ACHN (cell line): ENCODE data around the gene COL4A3.
A peak's percentile ranks its signal among the peaks of the same experiment; 100 is the strongest.
"Not testable (repeated sequence)": the region's sequence is repeated elsewhere in the genome, so short reads cannot be mapped to it uniquely, and the experiment has no call there.

ENCODE experiments used
- DNase-seq: peaks from one replicate; pipeline ENCODE4 v3.0.0-alpha.2; 2015
- in situ Hi-C: cut with HindIII; loops from 2 replicates; pipeline ENCODE4 v1.10.0; 2017; ENCODE audit warnings: low sequenced_read_pairs, low pct_ligation_motif_present, low pct_unique_long_range_greater_than_20kb

COL4A3 gene

GRCh38 chr2:227153307-227153706, 11.1 kb upstream of the COL4A3 start:
- DNase-seq = peak; percentile 2
- in situ Hi-C loops = no loop called here

- in situ Hi-C loops = no loop called here
- no peak for DNase-seq
These were observed 10.5 kb upstream of the COL4A3 start for GRCh38 chr2:227153758-227154486.

- DNase-seq = peak; percentile 67
These were observed 9.2 kb upstream of the COL4A3 start for GRCh38 chr2:227154986-227155774.

GRCh38 chr2:227160164-227160563, 4.3 kb upstream of the COL4A3 start:
- DNase-seq = no peak
- in situ Hi-C loops = no loop called here

More at GRCh38 chr2:227154986-227155774, 9.2 kb upstream of the COL4A3 start:
- in situ Hi-C loops = no loop called here

DNA sequence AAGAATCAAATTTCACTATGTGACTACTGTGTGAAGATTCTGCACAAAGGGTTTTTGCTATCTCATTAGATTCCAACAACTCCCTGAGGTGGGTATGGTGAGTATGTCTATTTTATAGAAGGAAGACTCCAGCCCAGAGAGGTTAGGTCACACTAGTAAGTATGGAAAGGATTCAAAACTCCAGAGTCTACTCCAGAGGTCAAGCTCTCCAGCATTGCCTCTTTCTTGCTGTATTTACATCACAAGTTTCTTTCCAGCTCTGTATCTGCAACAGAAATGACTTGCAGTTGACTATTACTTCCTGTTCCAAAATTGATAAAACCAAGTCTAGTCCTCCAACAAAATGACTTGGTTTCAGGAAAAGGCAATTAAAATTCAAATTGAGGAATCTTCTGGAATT, 2.5 kb upstream of the COL4A3 start:
- in situ Hi-C loops = no loop called here

DNA sequence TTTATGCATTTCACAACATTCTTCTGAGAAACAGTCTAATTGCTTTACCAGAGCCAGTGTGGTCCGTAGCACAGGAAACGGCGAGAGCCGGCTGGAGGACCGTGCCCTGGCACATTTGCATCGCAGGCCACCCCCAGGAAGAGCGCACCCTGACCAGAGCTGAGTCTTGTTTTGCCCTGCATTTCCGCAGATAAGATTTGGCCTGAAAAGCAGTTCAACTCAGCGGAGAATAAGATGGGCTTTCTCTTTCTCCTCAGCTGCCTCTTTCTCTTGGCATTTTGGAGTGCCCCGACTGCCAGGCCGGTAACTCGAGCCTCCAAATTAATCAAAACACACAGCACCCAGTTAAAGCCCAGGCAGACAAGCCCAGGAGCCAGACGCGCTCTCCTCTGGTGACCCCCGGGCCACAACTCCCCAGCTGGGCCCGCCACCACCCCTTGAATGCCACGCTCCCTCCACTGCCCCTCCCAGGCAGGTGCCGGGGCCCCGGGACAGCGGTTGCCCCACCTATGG, 883 bp upstream of the COL4A3 start:
- in situ Hi-C loops = no loop called here
- peak; percentile 39 for DNase-seq

More for the DNA sequence above, 2.5 kb upstream of the COL4A3 start:
- DNase-seq = no peak

DNA sequence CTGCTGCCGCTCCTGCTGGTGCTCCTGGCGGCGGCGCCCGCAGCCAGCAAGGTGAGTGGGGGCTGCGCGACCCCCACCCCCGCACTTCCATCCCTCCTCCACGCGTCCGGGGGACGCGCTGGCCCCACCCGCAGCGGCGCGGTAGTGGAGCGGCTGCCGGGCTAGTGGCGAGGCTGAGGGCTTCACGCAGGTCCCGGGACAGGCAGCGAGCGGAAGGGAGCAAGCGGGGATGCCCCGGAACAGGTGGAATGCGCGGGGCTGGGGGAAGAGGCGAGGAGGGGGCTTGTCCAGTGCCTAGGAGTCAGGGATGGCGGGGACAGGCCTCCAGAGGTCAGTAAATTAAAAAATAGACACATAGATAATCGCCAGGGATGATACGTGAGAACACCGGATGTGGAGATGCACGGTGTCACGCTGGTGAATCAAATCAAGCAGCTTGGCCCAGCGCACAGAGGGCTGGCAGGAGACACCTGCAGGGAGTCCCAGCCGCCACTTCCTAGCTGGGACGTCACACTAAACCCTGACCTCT, 403 bp downstream of the COL4A3 start:
- DNase-seq = peak; percentile 37
- in situ Hi-C loops = no loop called here

DNA sequence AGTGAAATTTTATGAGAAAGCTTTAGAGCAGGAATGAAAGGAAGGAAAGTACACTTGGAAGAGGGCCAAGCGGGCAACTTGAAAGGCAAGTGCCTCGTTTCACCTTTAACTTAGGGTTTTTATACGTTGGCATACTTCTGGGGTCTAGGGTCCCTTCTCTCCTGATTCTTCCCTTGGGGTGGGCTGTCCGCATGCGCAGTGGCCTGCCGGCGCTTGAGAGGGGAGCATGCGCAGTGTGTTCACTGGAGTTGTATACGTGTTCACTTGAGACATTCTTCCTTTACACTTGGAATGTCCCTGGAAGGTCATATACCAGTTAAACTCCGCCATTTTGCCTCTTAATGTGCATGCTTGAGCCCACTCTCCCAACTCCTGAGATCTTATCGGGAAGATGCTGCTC, 7.4 kb downstream of the COL4A3 start:
- in situ Hi-C loops, DNase-seq: not testable (repeated sequence)

- in situ Hi-C loops = no loop called here
- no peak for DNase-seq
These were observed 13.3 kb downstream of the COL4A3 start for GRCh38 chr2:227177592-227178336.

DNA sequence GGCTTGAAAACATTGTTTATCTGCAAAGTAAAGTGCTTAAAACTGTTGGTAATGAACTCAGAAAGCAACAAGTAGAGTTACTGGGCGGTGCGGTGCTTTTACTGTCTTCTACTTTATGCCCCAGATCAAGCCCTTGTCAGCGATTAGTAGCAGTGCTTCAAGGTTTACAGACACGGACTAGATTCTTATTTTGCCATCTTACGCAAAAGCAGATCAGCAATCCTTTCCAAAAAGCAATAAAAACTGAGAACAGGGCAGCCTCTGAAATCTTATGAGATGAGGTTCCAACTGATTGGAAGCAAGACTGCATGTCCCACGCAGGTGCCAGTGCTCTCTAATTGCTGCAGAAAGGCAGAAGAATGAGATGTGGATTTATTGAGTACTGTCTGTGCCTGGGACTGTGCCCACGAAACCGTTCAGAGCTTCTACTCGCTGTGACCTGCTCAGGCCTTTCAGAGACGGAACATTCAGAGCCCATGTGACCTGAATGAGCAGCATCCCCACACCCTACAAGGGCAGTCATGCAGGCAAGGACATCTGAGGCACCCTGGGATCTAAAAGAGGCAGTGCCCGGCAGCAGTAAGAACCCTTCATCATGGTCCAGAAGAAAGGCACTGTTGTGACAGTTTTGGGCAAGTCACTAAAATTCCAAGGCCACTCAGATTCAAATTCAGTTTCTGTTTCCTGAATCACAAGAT, 15.7 kb downstream of the COL4A3 start:
- in situ Hi-C loops = no loop called here
- DNase-seq = peak; percentile 24

DNA sequence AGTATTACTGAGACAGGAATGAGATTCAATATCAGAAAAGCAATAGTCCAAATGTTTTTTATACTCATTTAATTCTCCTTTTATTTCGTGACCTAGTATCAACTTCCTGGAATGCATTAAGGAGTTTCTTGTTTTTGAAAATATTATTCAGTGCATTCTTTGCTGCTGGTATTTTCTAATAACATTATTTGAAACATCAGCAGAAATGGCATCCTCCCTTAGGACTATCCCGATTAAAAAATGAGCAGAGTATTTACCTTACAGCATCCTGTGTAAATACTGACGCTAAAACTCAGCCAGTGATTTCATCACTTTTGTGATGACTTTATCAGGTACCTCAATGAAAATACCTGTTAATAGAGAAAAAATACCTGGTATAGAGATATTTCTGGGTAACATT, 16.3 kb downstream of the COL4A3 start:
- DNase-seq = no peak
- in situ Hi-C loops = no loop called here

DNA sequence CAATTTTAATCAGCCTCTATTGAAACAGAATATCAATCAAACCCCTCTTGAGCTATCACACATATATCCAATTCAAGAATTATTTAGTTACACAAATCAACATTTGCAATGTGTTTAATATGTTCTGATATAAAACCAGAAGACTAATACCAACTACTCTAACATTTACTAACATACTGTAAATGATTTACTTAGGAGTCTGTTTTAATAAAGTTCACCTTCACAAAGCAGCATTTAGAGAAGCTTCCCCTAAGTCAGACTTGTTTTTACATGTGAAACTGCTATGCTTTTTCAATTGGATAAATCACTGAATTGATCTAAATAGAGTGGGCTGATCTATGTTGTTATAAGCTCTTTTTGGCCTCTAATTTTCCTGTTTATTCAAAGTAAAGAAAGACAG, 18.3 kb downstream of the COL4A3 start:
- DNase-seq = no peak
- in situ Hi-C loops = no loop called here

DNA sequence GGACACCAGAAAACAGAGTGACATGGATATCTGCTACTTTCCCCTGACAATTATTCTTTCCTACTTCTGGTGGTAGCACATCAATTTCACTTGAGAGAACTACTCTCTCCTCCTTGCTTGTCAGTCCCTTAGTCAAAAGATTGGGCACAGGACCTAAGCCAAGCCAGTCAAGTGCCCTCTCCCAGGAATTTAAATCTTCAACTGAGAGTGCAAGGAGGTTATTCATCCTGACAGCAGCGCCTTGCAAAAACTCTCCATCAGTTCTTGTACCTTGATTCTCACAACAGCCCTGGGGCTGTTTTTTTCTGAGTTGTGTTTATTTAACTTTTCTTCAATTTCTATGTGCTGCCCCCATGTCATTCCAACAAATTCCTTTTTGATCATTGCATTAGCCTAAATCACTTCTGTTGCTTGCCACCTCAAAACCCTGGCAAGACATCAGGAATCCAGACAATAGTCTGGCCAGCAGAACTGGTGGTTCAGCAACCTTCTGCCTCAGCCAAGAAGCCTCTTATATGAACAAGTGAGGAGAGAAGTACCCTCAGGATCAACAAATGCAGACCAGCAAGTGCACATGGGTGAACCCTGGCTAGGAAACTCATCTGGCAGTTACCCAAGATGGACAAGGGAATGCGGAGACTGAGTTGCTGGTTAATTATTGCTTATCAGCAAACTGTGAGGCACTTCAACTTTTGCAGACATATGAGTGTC, 19.4 kb downstream of the COL4A3 start:
- in situ Hi-C loops = no loop called here
- peak; percentile 82 for DNase-seq

- in situ Hi-C loops = no loop called here
- DNase-seq = no peak
These were observed 21.3 kb downstream of the COL4A3 start for GRCh38 chr2:227185615-227186232.

DNA sequence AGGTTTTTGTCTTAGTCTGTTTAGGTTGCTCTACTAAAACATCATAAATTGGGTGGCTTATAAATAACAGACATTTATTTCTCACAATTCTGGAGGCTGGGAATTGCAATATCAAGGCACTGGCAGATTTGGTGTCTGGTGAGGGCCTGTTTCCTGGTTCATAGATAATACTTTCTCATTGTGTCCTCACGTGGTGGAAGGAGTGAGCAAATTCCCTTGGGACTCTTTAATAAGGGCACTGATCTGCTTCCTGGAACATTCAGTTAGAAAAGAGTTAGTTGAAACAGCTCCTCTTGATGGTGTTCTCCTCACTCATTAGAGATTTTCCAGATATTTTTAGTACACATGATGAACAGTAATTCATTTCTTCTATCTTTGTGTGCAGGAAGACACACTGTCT, 22.3 kb downstream of the COL4A3 start:
- in situ Hi-C loops = no loop called here
- DNase-seq = no peak

DNA sequence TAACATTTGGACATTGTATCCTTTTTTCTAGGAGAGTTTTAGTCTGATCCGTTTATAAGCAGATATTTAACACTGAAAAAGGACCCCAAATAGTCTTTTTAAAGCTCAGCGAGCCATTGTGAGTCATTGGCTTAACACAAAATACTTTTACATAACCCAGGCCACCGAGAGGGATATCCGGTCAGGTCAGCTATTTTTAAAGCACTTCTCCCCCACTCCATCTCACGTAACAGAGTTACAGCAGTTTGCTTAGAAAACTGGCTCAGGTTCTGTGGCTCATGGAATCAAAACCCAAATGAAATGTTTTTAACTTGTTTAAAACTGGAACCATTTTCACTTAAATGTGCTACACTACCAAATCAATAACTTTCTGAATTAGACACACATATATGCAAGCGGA, 23.9 kb downstream of the COL4A3 start:
- peak; percentile 19 for DNase-seq
- in situ Hi-C loops = no loop called here

DNA sequence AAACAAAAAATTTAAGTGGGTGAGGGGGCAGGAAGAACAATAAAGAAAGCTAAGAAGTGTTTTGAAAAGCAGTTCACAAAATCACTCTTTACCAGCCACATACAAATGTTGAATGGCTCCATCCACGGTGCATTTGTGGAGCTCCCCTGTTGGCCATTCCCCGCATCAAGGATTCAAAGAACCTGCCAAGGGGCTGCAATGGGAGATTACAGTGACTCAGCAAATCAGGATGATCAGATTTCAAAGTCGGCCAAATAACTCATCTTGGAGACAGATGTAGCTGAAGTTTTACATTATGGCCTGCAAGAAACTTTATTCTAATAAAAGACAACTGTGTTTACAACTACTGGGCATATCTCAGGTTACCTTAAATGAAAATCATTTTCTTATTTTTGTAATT, 26.9 kb downstream of the COL4A3 start:
- DNase-seq = no peak
- in situ Hi-C loops = no loop called here
